ENCODE measurements around the gene TIMELESS. TPM values are rescaled to one million over a fixed set of nuclear protein-coding genes. Genes with fewer than 3 reads are reported as not detected.

The TIMELESS gene
- total and polyA plus RNA-seq, 10 of the 15 experiments (the other 5 are each of a cell fraction or from before 2014, with no cell fraction given): 5.8 to 57.8 (median 31.8) TPM

DNA sequence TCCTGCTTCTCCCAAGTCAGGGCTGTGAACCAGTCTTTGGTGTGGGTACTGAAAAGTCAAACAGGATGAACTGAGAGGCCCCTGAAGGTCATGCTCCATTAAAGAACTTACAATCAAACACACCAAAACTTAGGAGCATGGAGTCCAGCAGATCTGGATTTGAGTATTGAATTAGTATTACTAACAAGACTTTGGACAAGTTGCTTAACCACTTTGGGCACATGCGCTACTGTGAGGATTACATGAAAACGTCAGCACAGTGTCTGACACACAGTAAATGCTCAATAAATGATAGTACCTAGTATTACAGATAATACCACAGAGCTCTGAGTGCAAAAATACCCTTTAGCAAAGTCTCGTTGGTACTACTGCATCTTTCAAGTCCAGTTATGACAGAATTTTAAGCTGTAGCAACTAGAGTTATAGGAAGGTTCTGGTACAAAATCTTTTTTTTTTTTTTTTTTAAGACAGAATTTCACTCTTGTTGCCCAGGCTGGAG lies 23.2 kb downstream of the TIMELESS start (continued):
- no peak for TF ChIP-seq SRF (IDR thresholded peaks at IDR 0.05; ENCODE audit: low read depth in 2 of 2, low read length in 2 of 2)
- TF ChIP-seq IKZF2 (IDR thresholded peaks at IDR 0.05): no peak
- TF ChIP-seq ZNF274 (IDR thresholded peaks at IDR 0.05; ENCODE audit: insufficient read depth, insufficient read length): no peak
- no peak for TF ChIP-seq NFYB (IDR thresholded peaks at IDR 0.05; ENCODE audit: insufficient read depth, low read depth, low read length)
- no peak for TF ChIP-seq IRF3 (IDR thresholded peaks at IDR 0.05)
- TF ChIP-seq, protein P1, sequence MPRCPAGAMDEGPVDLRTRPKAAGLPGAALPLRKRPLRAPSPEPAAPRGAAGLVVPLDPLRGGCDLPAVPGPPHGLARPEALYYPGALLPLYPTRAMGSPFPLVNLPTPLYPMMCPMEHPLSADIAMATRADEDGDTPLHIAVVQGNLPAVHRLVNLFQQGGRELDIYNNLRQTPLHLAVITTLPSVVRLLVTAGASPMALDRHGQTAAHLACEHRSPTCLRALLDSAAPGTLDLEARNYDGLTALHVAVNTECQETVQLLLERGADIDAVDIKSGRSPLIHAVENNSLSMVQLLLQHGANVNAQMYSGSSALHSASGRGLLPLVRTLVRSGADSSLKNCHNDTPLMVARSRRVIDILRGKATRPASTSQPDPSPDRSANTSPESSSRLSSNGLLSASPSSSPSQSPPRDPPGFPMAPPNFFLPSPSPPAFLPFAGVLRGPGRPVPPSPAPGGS (IDR thresholded peaks at IDR 0.05; ENCODE audit: borderline replicate concordance, insufficient read depth, low read depth, low read length, poor library complexity, severe bottlenecking): no peak

GRCh38 chr12:56425193-56425592 lies 24.0 kb downstream of the TIMELESS start:
- Histone ChIP-seq H3K27me3 (replicated peaks in 1 of 2; ENCODE audit: control insufficient read depth in 2 of 2, insufficient read depth in 2 of 2, low read length in 1 of 2) (no peaks in the 10 kb centered on the region), H3K4me1 (ENCODE audit: control insufficient read depth, insufficient read depth, low read length) (no peaks in the 10 kb centered on the region), H3K9me3 (replicated peaks; ENCODE audit: control insufficient read depth, insufficient read depth, low read length) (no peaks in the 10 kb centered on the region), H3K4me2 (ENCODE audit: control insufficient read depth, insufficient read depth) (no peak overlapping the region), H3K9ac (ENCODE audit: control insufficient read depth, insufficient read depth, low read length) (no peak overlapping the region), H3K4me3 (no peak overlapping the region), H4K20me1 (ENCODE audit: control insufficient read depth, insufficient read depth) (no peaks in the 10 kb centered on the region), H3K79me2 (ENCODE audit: control insufficient read depth, insufficient read depth, low read length) (no peaks in the 10 kb centered on the region), H3K27ac (ENCODE audit: control insufficient read depth, insufficient read depth) (no peak overlapping the region), H2AFZ (ENCODE audit: control insufficient read depth, low read depth, low read length) (no peak overlapping the region), H3K36me3 (ENCODE audit: control insufficient read depth in 2 of 2, insufficient read depth in 2 of 2, low read length in 1 of 2) (peaks cover 18 to 32% of the 10 kb centered on the region in 2 experiments; a peak in 3 of 4 replicates)
- in situ Hi-C loops (cut with MboI): no loop called here
- FAIRE-seq (no peak), ATAC-seq (no peak), DNase-seq (ENCODE audit: low read depth, low spot score) (no peak)
- ChIA-PET CTCF (interaction anchor here (0.6 kb wide), 1 partner anchor 10 kb away, joined by 3 read pairs; no protein-coding TSS in a partner anchor), POLR2A (interaction anchor here (0.5 to 0.6 kb wide), 2 partner anchors 32 to 78 kb away, joined by 4 to 6 read pairs; no protein-coding TSS in a partner anchor), SMC1A (ENCODE audit: uncharacterized antibody, unreplicated experiment) (interaction anchor here (0.9 kb wide), 1 partner anchor 13 kb away, joined by 3 read pairs; no protein-coding TSS in a partner anchor), RAD21 (ENCODE audit: unreplicated experiment) (interaction anchor here (1.1 kb wide), 1 partner anchor 39 kb away, joined by 3 read pairs; no protein-coding TSS in a partner anchor)
- intact Hi-C loops (cut with micrococcal nuclease; ENCODE audit: unreplicated experiment): no loop called here
- WGBS (ENCODE audit: insufficient coverage, insufficient replicate concordance, low lambda C conversion rate, missing lambda C conversion rate): 93% methylated on average over 1 of the region's 1 CpG
- no TSS peak for BruUV-seq (replicated peaks)
- TF ChIP-seq NFXL1 (IDR thresholded peaks at IDR 0.05; ENCODE audit: borderline replicate concordance) (no peak), CBX3 (IDR thresholded peaks at IDR 0.05; ENCODE audit: borderline replicate concordance, low read depth) (no peak), SPI1 (IDR thresholded peaks at IDR 0.05; ENCODE audit: borderline replicate concordance, insufficient read depth, low read depth, low read length) (no peak), NR2F1 (conservative IDR thresholded peaks at IDR 0.05) (no peak), MTA2 (IDR thresholded peaks at IDR 0.05; ENCODE audit: low read depth) (no peak), RB1 (IDR thresholded peaks at IDR 0.05; ENCODE audit: borderline replicate concordance) (no peak)
- TF ChIP-seq, protein P2, sequence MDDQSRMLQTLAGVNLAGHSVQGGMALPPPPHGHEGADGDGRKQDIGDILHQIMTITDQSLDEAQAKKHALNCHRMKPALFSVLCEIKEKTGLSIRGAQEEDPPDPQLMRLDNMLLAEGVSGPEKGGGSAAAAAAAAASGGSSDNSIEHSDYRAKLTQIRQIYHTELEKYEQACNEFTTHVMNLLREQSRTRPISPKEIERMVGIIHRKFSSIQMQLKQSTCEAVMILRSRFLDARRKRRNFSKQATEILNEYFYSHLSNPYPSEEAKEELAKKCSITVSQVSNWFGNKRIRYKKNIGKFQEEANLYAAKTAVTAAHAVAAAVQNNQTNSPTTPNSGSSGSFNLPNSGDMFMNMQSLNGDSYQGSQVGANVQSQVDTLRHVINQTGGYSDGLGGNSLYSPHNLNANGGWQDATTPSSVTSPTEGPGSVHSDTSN (IDR thresholded peaks at IDR 0.05; ENCODE audit: insufficient replicate concordance, low read depth, low read length): no peak
- TF ChIP-seq, protein P3, sequence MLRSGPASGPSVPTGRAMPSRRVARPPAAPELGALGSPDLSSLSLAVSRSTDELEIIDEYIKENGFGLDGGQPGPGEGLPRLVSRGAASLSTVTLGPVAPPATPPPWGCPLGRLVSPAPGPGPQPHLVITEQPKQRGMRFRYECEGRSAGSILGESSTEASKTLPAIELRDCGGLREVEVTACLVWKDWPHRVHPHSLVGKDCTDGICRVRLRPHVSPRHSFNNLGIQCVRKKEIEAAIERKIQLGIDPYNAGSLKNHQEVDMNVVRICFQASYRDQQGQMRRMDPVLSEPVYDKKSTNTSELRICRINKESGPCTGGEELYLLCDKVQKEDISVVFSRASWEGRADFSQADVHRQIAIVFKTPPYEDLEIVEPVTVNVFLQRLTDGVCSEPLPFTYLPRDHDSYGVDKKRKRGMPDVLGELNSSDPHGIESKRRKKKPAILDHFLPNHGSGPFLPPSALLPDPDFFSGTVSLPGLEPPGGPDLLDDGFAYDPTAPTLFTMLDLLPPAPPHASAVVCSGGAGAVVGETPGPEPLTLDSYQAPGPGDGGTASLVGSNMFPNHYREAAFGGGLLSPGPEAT (IDR thresholded peaks at IDR 0.05; ENCODE audit: low read depth): no peak

Measured in GM12878 (cell line).